ENCODE results near the gene KLHL3. TPM values are rescaled to one million over a fixed set of nuclear protein-coding genes. Genes with fewer than 3 reads are reported as not detected.

Gene KLHL3
- total and polyA plus RNA-seq, 5 donors, result 13.1 to 57.7 (median 40.2) TPM

DNA sequence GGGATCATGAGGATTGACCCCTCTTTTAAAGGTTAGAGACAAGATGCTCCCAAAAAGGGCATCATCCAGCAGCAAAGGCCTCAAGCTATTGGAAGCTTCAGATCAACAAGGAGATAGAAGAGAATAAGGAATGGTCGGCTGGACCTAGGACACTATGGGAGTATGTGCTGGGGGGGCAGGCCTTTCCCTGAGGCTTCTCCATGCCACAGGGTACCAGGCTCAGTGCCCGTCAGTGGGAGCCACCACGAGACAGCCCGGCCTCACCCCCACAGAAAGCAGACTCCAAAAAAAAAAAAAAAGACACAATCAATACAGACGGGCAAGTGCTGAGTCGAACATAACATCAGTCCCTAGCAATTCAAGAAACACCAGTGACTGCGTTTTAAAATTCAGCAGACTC lies 117.4 kb downstream of the KLHL3 start:
- DNase-seq (no peak), ATAC-seq (no peak)
- no peaks in the 10 kb centered on the region for H3K9me3 ChIP-seq (ENCODE audit: control insufficient read depth, low read length)
- 85% methylated on average over 7 of the region's 7 CpGs for WGBS
- no peak overlapping the region for H3K4me3 ChIP-seq (ENCODE audit: low read length)
- H3K4me1 ChIP-seq (ENCODE audit: control insufficient read depth, insufficient read depth, low read length), result peaks cover 11% of the 10 kb centered on the region
- H3K27me3 ChIP-seq (ENCODE audit: control insufficient read depth, insufficient read depth), result no peaks in the 10 kb centered on the region
- H3K27ac ChIP-seq (ENCODE audit: low read length), result no peak overlapping the region
- intact Hi-C loops (cut with DNase I), result no loop called here

DNA sequence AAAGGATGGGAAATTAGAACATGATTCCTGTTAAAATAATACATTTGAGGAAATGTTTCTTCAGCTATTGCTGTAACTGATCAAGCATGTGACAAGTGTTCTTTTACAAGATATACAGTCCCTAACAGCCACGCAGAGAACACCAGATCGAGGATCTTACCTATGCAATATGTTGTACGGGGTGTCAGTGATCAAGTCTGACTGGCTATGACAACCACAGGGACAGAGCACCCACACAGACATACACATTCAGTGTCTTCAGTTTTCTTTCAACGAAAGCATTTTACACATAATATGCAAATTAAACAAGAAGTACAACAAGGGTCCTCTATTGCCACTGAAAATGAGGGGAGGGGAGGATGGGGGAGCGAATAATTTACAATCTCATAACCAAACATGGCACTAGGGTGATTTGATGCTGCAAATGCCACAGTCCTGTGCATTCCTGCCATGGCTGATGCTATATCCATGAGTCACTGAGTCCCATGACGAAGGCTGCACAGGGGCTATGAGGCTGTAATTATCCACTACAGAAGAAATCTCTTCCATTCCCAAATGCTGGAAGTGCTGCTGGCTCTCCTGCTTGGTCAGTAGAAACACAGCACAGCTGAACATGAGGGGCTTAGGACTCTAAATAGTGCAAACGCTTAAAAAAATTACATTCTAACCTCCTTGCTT lies 118.2 kb downstream of the KLHL3 start:
- H3K27ac ChIP-seq (ENCODE audit: low read length), result no peak overlapping the region
- peaks cover 11% of the 10 kb centered on the region for H3K4me1 ChIP-seq (ENCODE audit: control insufficient read depth, insufficient read depth, low read length)
- no peak for ATAC-seq
- WGBS, result 94% methylated on average over 7 of the region's 7 CpGs
- no peaks in the 10 kb centered on the region for H3K27me3 ChIP-seq (ENCODE audit: control insufficient read depth, insufficient read depth)
- H3K4me3 ChIP-seq (ENCODE audit: low read length), result no peak overlapping the region
- intact Hi-C loops (cut with DNase I), result no loop called here
- no peak for DNase-seq
- H3K9me3 ChIP-seq (ENCODE audit: control insufficient read depth, low read length), result no peaks in the 10 kb centered on the region

DNA sequence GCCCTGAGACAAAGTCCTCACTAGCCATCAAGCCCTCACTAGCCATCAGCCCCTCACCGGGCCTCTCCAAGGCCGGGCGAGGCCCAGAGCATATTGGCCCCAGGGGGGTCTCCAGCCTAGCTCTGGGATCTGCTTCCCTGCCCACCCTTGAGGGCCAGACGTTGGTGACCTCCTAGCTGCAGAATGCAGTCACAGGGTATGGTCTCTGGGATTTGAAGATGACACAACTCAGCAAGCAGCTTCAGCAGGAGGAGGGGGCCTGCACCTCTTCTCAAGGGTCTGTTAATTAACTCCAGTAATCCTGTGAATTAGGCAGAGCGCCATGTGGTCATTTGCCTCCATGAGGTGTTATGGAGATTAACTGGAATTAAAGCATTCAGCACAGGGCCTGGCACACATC lies 119.8 kb downstream of the KLHL3 start:
- Histone ChIP-seq H3K27me3 (ENCODE audit: control insufficient read depth, insufficient read depth) (no peaks in the 10 kb centered on the region), H3K9me3 (ENCODE audit: control insufficient read depth, low read length) (no peaks in the 10 kb centered on the region), H3K27ac (ENCODE audit: low read length) (no peak overlapping the region), H3K4me1 (ENCODE audit: control insufficient read depth, insufficient read depth, low read length) (peaks cover 3% of the 10 kb centered on the region), H3K4me3 (ENCODE audit: low read length) (no peak overlapping the region)
- intact Hi-C loops (cut with DNase I), result no loop called here
- ATAC-seq, result no peak
- 75% methylated on average over 5 of the region's 5 CpGs for WGBS
- DNase-seq, result no peak

DNA sequence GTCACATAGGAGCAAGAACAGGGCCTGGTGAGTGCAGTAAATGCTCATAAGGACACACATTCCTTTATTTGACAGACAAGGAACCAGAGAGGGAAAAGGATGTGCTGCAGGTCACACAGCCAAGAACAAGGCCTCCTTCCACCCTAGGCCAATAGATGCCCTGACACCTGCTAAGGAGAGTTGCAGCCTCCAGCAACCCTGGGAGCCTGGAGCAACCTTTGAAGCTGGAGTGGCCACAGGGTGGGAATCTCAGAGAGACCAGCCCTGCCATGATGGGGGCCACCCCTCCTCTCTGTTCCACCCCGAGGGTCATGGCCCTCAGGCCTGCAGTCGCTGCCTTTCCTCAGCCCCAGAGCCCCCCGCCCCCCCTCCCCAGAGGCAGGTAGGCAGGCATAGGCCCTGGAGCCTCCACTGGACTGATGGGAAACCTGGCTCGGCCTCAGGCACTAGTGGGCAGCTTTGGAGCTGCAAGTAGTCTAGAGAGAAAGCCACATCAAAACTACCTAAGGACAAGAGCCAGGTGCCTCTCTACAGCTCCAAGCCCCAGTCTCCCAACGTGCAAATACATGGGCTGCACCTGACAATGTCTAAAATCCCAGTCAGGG lies 120.6 kb downstream of the KLHL3 start:
- Histone ChIP-seq H3K9me3 (ENCODE audit: control insufficient read depth, low read length) (no peaks in the 10 kb centered on the region), H3K4me1 (ENCODE audit: control insufficient read depth, insufficient read depth, low read length) (peaks cover 3% of the 10 kb centered on the region), H3K27ac (ENCODE audit: low read length) (no peak overlapping the region), H3K4me3 (ENCODE audit: low read length) (no peak overlapping the region), H3K27me3 (ENCODE audit: control insufficient read depth, insufficient read depth) (no peaks in the 10 kb centered on the region)
- ATAC-seq (no peak), DNase-seq (no peak)
- 84% methylated on average over 5 of the region's 5 CpGs for WGBS
- intact Hi-C loops (cut with DNase I), result no loop called here

DNA sequence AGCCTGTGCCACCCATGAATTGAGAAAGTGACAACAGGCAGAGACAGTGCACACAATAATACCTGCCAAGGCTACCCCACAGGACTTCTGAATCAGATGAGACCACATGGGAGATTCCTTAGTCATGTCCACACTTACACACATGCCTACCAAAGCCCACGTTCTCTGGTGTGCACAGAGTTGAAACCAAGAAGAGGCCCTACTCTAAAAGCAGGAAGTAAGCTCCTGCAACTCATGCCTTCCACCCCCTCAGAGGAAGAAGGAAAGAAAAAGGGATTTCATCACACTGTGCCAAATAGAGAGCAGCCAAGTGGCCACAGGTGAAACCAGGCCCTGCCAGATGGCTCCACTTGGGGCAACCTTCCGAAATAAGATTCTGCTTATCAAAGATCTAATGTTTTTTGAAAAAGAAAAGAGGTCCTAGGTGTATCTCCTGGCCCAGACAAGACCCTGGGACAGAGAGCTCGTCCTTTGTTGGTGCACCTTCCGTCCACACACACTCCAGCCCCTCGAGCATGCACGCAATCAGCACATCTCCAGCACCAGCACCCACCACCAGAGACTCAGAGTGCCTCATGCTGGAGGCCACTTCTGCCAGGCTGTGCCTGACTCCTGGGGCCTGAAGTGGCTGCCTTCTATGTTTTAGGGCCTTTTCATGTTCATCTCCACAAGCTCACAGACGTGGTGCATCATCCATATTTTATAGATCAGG lies 122.2 kb downstream of the KLHL3 start:
- intact Hi-C loops (cut with DNase I), result no loop called here
- no peaks in the 10 kb centered on the region for H3K4me1 ChIP-seq (ENCODE audit: control insufficient read depth, insufficient read depth, low read length)
- no peak for ATAC-seq
- no peak overlapping the region for H3K27ac ChIP-seq (ENCODE audit: low read length)
- DNase-seq, result no peak
- no peaks in the 10 kb centered on the region for H3K27me3 ChIP-seq (ENCODE audit: control insufficient read depth, insufficient read depth)
- no peak overlapping the region for H3K4me3 ChIP-seq (ENCODE audit: low read length)
- 84% methylated on average over 7 of the region's 7 CpGs for WGBS
- no peaks in the 10 kb centered on the region for H3K9me3 ChIP-seq (ENCODE audit: control insufficient read depth, low read length)

DNA sequence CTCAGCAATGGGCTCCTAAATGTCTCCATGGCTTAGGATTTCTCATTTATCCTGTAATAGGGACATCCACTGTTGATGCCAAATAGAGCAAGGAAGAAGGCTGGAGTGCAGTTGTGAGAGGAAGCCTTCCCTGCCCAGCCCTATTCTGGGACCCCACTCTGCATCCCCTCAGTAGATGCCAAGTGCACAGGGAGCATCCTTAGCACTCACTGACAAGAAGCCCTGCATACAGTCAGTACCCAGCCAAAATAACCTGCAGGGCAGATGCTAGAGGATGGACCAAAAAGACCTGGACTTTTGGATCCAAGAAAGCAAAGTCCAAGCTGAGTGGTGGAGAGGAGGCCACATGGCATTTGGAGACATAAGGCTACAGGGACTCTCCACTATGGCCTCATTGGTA lies 123.3 kb downstream of the KLHL3 start:
- H3K4me1 ChIP-seq (ENCODE audit: control insufficient read depth, insufficient read depth, low read length), result no peaks in the 10 kb centered on the region
- intact Hi-C loops (cut with DNase I), result no loop called here
- no peak overlapping the region for H3K4me3 ChIP-seq (ENCODE audit: low read length)
- no peak overlapping the region for H3K27ac ChIP-seq (ENCODE audit: low read length)
- no peaks in the 10 kb centered on the region for H3K27me3 ChIP-seq (ENCODE audit: control insufficient read depth, insufficient read depth)
- ATAC-seq, result no peak
- no peaks in the 10 kb centered on the region for H3K9me3 ChIP-seq (ENCODE audit: control insufficient read depth, low read length)
- no peak for DNase-seq

DNA sequence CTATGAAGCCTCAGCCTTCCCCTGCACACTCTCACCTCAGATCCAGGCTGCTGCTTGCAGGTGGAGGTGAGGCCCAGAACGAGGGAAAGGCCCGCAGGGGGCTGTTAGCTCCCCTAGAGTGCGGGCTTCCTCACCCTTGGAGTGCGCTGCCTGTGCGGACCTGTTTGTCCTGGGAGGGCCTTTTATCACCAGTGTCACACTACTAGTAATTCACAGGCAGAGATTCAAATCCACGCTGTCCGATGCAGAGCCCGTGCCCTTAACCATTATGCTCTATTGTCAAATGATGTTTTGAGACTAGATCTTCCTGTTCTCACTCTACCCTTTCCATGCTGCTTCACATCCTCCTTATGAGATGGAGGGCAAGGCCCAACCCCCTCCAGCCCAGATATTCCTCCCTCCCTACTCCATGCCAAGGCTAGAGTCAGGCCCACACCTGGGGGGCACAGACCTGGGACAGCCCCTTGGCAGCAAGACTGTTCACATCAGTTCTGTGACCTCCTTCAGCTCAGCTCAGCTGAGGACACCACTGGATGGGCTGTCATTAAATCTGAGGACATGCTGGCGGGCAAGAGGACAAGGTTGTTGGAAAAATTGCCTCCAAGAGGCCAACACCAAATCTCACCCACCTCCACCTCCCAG lies 124.0 kb downstream of the KLHL3 start:
- intact Hi-C loops (cut with DNase I), result no loop called here
- Histone ChIP-seq H3K4me3 (ENCODE audit: low read length) (no peak overlapping the region), H3K27ac (ENCODE audit: low read length) (no peak overlapping the region), H3K27me3 (ENCODE audit: control insufficient read depth, insufficient read depth) (no peaks in the 10 kb centered on the region), H3K4me1 (ENCODE audit: control insufficient read depth, insufficient read depth, low read length) (no peaks in the 10 kb centered on the region), H3K9me3 (ENCODE audit: control insufficient read depth, low read length) (no peaks in the 10 kb centered on the region)
- ATAC-seq, result no peak
- DNase-seq, result no peak
- WGBS, result 81% methylated on average over 9 of the region's 9 CpGs

DNA sequence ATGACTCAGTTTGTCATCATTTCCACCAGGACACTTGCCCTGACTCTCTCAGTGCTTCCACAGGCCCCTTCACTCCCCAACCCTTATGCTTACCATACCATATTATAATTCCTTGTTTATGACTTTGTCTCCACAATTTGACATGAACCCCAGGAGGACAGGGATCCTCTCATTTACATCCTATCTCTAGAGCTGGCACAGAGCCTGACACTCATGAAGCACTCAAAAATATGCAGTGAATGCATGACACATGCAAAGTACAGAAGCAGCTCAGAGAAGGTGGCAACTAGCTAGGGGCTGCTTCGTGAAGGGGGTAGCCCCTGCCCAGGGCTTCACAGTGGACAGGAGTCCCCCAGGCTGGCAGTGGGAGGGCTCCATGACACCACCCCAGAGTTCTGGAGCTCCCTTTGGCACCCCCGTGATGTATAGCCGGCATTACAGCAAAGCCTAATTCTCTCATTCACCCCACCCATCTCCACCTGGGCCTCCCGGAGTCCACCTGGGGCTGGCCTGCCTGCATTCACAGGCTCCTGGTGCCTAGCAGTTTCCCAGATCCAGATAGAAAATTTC lies 124.8 kb downstream of the KLHL3 start:
- H3K4me3 ChIP-seq (ENCODE audit: low read length), result no peak overlapping the region
- WGBS, result 73% methylated on average over 4 of the region's 4 CpGs
- H3K27me3 ChIP-seq (ENCODE audit: control insufficient read depth, insufficient read depth), result no peaks in the 10 kb centered on the region
- ATAC-seq (no peak), DNase-seq (no peak)
- intact Hi-C loops (cut with DNase I), result no loop called here
- no peak overlapping the region for H3K27ac ChIP-seq (ENCODE audit: low read length)
- H3K4me1 ChIP-seq (ENCODE audit: control insufficient read depth, insufficient read depth, low read length), result no peaks in the 10 kb centered on the region
- no peaks in the 10 kb centered on the region for H3K9me3 ChIP-seq (ENCODE audit: control insufficient read depth, low read length)

DNA sequence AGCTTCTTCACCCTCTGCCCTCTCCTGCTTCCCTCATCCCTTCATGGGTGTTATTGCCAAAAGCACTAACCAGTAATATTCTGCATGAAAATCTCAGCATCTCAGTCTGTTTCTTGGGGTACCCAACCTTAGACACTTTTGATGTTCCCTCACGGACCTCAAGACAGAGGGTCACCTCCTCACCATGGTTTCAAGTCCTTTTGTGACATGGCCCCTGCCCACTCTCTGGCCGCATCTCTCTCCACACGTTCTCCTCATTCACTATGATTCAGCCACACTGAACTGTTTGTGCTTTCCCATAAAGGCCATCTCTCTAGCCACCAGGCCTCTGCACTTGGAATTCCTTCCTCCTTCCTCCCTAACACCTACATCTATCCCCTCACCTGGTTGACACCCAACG lies 125.3 kb downstream of the KLHL3 start:
- H3K27me3 ChIP-seq (ENCODE audit: control insufficient read depth, insufficient read depth), result no peaks in the 10 kb centered on the region
- H3K4me1 ChIP-seq (ENCODE audit: control insufficient read depth, insufficient read depth, low read length), result no peaks in the 10 kb centered on the region
- intact Hi-C loops (cut with DNase I), result no loop called here
- 88% methylated on average over 4 of the region's 4 CpGs for WGBS
- no peak for DNase-seq
- H3K9me3 ChIP-seq (ENCODE audit: control insufficient read depth, low read length), result no peaks in the 10 kb centered on the region
- H3K4me3 ChIP-seq (ENCODE audit: low read length), result no peak overlapping the region
- H3K27ac ChIP-seq (ENCODE audit: low read length), result no peak overlapping the region
- no peak for ATAC-seq

DNA sequence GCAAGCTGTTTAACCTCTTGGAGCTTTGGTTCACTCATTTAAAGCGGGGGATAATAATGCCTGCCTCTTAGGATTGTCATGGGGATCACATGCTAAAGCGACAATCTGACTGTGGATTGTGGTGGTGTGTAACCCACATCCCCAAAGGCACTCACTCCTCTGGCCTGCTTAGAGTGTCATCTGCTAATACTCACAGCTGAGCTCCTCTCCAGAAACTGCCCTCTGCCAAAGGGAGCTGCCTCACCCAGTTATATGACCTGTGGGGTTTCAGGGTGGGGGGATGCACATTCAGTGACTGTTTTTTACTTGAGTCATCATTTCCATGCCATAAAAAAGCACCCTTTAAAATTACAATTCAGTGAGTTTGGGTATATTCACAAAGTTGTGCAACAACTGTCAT lies 126.8 kb downstream of the KLHL3 start:
- Histone ChIP-seq H3K4me3 (ENCODE audit: low read length) (no peak overlapping the region), H3K27me3 (ENCODE audit: control insufficient read depth, insufficient read depth) (no peaks in the 10 kb centered on the region), H3K27ac (ENCODE audit: low read length) (no peak overlapping the region), H3K9me3 (ENCODE audit: control insufficient read depth, low read length) (no peaks in the 10 kb centered on the region), H3K4me1 (ENCODE audit: control insufficient read depth, insufficient read depth, low read length) (no peaks in the 10 kb centered on the region)
- ATAC-seq (no peak), DNase-seq (no peak)
- intact Hi-C loops (cut with DNase I), result no loop called here
- WGBS, result 91% methylated on average over 2 of the region's 2 CpGs

DNA sequence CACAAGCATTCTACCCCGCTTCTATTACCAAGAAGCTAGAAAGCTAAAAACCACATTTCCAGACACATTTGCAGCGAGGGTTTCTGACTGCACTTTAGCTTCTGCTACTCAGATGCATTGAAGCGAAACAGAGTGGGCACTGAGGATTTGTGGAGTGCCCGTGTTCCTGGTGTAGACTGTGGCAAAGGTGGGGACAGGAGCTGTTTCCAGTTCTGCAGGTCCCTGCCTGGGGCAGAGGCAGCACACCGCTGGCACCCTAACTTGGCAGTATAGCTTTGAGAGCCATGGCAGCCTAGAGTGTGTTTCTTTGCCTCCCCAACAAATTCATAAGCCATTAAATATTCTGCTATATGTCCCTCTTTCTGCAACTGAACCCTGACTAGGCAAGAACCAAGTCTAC lies 128.1 kb downstream of the KLHL3 start:
- H3K9me3 ChIP-seq (ENCODE audit: control insufficient read depth, low read length), result no peaks in the 10 kb centered on the region
- H3K27me3 ChIP-seq (ENCODE audit: control insufficient read depth, insufficient read depth), result no peaks in the 10 kb centered on the region
- H3K27ac ChIP-seq (ENCODE audit: low read length), result no peak overlapping the region
- H3K4me1 ChIP-seq (ENCODE audit: control insufficient read depth, insufficient read depth, low read length), result no peaks in the 10 kb centered on the region
- intact Hi-C loops (cut with DNase I), result no loop called here
- ATAC-seq (no peak), DNase-seq (no peak)
- H3K4me3 ChIP-seq (ENCODE audit: low read length), result no peak overlapping the region
- 75% methylated on average over 5 of the region's 5 CpGs for WGBS

Measured in right cardiac atrium (tissue), 5 donors.